Right kidney (tissue), 9 donors: ENCODE measurements around the gene LAMP2.
"Not testable (repeated sequence)": the region's sequence is repeated elsewhere in the genome, so short reads cannot be mapped to it uniquely, and the experiment has no call there.

Experiments
- DNase-seq: peaks from one replicate; pipeline ENCODE4 v3.0.0-alpha.2; 2016
- long read RNA-seq, 8 donors: transcript quantifications; one replicate each; lab custom pipeline, GENCODE V29; 2026

The LAMP2 gene
- long read RNA-seq, donor 1, full-length matches to known transcripts: 41 of 47 reads
- long read RNA-seq, donor 1, partial matches to known transcripts: 6 of 47 reads
- long read RNA-seq, donor 1, other reads (novel, unspliced or antisense): 0 of 47 reads
- long read RNA-seq, donor 2, full-length matches to known transcripts: 28 of 41 reads
- long read RNA-seq, donor 2, partial matches to known transcripts: 13 of 41 reads
- long read RNA-seq, donor 2, other reads (novel, unspliced or antisense): 0 of 41 reads
- long read RNA-seq, donor 3, full-length matches to known transcripts: 34 of 40 reads
- long read RNA-seq, donor 3, partial matches to known transcripts: 6 of 40 reads
- long read RNA-seq, donor 3, other reads (novel, unspliced or antisense): 0 of 40 reads
- long read RNA-seq, donor 4, full-length matches to known transcripts: 41 of 56 reads
- long read RNA-seq, donor 4, partial matches to known transcripts: 15 of 56 reads
- long read RNA-seq, donor 4, other reads (novel, unspliced or antisense): 0 of 56 reads
- long read RNA-seq, donor 5, full-length matches to known transcripts: 54 of 62 reads
- long read RNA-seq, donor 5, partial matches to known transcripts: 8 of 62 reads
- long read RNA-seq, donor 5, other reads (novel, unspliced or antisense): 0 of 62 reads
- long read RNA-seq, donor 6, full-length matches to known transcripts: 55 of 74 reads
- long read RNA-seq, donor 6, partial matches to known transcripts: 19 of 74 reads
- long read RNA-seq, donor 6, other reads (novel, unspliced or antisense): 0 of 74 reads
- long read RNA-seq, donor 7, full-length matches to known transcripts: 61 of 90 reads
- long read RNA-seq, donor 7, partial matches to known transcripts: 29 of 90 reads
- long read RNA-seq, donor 7, other reads (novel, unspliced or antisense): 0 of 90 reads
- long read RNA-seq, donor 8, full-length matches to known transcripts: 67 of 79 reads
- long read RNA-seq, donor 8, partial matches to known transcripts: 12 of 79 reads
- long read RNA-seq, donor 8, other reads (novel, unspliced or antisense): 0 of 79 reads

DNA sequence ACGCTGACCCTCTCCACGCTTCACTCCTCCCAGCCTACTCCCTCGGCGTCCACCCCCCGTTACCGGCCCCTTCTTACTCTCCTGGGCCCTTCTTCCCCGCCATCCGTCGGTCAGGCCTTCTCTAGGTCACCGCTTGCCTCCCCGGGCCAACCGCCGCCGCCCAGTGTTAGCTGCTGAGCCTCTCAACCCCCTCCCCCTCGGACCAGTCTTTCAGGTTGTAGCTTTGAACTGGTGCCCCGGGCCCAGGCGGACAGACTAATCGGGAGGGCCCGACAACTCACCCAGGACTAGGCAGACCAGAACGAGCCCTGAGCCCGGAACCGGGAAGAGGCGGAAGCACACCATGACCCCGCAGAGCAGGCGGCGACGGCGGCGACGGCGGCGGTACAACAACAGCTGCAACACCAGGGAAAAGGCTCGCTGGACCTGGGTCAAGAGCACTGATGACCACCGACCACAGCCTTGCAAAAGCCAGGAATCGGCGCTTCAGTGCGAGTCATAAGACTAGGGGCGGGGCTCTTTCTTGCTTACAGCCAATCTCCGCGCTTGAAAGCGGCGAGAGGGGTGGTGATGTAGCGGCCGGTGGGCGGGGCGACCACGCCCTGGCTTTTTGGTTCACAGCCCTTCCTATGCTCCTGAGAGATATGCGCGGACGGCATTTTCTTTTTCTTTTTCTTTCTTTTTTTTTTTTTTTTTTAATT, at the start of gene LAMP2:
Gene LAMP2 (minus strand): TSS at position 472 of the 701 bp plus-strand sequence. CDS start 127 bp downstream, at position 345.
- peak; percentile 84 for DNase-seq

DNA sequence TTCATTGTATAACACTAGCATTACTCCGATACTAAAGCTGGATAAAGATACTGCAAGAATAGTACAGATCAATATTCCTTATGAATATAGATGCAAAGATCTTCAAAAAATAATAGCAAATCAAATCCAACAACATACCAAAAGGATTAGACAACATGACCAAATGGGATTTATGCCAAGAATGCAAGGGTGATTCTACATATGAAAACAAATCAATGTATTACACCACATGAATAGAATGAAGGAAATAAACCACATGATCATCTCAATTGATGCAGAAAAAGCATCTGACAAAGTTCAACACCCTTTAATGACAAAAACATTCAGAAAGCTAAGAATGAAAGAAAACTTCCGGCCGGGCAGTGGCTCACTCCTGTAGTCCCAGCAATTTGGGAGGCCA, 48.8 kb upstream of the LAMP2 start:
- DNase-seq: no peak

- no peak for DNase-seq
Observed at GRCh38 chrX:120514236-120514635, 45.1 kb upstream of the LAMP2 start.

DNA sequence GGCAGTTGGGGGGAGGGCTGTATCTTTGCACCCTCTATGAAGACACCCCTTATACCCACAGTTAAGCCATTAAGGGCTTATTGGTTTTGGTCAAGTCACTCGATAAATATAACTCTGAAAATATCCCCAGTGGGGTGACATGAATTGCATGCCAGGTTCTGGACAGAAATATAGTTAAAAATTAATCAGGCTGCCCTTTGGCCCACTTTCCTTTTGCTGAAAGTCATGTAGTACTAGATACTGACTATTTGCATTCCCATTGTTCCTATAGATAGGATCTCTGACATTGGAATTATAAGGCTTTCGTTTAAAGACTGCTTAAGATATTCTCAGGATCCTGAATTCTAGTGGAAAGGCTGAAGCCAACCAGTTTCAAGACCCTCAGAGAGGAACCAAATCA, 43.5 kb upstream of the LAMP2 start:
- no peak for DNase-seq

DNA sequence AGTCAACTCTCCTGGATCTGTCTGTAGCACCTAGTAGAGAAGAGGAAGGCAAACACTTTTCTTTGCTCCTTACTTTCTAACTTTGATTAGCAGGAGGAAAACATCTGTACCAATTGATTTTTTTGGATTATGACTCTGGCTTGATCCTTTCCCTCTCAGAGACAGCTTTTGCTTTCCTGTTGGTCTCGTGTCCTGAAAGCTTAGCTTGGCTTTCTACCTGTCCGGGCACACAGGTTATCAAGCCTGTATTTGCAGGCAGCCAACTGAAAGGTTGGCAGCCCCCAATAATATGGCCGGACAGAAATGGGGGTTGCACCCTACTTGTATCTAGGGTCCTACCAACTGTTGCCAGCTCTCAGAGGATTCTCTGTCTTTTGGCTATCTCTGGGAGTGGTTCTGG, 43.1 kb upstream of the LAMP2 start:
- no peak for DNase-seq

GRCh38 chrX:120504569-120504968, 35.5 kb upstream of the LAMP2 start:
- no peak for DNase-seq

GRCh38 chrX:120499301-120500072, 30.4 kb upstream of the LAMP2 start:
- DNase-seq: no peak

DNA sequence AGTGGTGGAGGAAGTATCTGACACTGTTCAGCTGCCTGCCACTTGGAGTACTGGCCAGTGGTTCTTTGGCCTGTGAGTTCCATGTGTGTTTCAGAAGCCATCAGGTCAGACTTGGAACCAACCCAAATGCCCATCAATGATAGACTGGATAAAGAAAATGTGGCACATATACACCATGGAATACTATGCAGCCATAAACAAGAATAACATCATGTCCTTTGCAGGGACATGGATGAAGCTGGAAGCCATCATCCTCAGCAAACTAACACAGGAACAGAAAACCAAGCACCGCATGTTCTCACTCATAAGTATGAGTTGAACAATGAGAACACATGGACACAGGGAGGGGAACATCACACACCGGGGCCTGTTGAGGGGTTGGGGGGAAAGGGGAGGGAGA, 21.0 kb upstream of the LAMP2 start:
- DNase-seq: not testable (repeated sequence)

DNA sequence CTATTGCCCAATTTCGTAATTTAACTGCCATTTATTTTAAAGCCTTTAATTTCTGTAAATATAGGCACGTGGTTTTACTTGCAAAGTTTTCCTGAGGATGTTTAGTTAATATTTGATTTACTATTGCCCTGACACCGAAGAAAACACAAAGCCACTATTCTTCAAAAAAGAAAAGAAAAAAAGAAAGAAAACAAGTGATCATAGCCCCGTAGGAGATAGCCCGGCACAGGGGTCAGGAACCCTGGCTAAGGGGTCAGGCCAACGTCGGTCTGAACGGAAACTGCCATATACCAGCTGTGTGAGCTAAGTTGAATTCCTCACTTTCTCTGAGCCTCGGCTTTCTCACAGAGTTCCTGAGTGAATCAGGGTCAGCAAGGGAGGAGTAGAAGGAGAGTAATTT, 17.7 kb upstream of the LAMP2 start:
- peak; percentile 3 for DNase-seq

DNA sequence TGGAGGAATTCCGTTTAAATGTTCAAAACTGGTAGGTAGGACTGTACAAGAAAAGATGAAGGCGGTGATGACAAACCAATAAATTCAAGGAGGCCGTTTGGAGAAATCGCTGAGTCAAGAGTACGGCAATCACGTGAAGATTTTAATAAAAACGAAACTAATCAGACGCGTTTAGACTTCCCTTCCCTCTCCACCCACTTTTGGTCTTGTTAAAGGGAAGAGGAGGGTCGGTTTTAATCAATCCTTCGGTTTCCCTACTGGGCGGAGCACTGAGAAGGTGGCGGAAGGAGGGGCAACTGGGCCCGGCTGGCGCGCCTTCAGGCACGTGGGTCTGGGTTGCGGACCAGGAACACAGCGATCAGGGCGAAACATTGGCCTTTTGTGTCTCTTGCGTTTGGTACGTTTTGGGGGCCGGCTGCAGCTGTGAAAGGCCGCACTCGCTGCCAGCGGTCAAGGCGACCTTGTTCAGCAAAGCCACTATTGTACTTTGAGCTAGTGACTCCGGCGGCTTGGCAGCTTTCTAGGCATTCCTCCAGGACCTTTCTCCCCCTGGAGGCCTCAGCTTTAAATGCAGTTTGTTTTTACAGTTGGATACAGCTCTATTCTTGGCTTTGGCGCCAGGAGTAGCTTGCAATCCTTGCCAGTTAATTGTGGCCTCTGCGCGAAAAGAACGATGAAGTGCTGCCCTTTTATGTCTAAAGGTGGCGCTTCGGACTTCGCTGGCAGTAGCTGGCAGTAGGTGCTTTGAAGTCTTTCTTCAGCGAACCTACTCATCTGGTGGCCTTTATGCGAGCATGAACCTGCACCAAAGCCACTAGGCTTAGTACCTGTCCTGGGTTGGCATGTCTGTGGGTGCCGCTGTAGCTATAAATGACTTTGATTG, 16.8 kb upstream of the LAMP2 start:
- DNase-seq: peak; percentile 80

DNA sequence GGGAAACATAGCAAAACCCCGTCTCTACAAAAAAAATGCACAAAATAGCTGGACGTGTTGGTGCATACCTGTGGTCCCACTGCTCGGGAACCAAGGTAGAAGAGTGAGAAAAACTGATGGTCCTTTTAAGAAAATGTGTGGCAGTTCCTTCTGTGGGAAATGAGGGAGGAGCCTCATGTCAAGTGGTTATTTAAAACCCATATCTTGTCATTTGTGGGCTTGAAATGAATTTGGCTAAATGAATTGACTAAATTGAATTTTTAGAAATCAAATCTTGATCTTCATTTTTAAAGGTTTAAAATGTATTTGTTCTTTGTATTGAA, 16.2 kb upstream of the LAMP2 start:
- DNase-seq: no peak

DNA sequence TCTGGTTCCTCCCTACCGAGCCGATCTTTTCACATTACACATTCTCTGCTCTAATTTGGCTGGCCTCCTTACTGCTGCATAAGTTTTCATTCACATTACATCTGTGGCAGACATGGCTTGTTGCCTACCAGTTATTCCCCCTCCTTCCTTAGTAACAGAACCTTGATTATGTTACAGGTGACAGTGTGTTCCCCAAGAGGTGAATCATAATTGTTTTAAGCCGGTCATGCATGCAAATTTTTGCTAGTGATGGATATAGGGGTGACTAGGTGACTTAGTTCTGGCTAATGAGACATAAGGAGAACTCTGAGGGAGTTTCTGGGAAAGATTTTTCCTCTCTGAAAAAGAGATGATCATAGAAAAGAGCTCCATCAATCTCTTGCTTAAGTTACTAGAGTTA, 8.4 kb upstream of the LAMP2 start:
- DNase-seq: no peak

GRCh38 chrX:120476714-120477113, 7.6 kb upstream of the LAMP2 start:
- DNase-seq: no peak

GRCh38 chrX:120475447-120475846, 6.4 kb upstream of the LAMP2 start:
- not testable (repeated sequence) for DNase-seq

- no peak for DNase-seq
Observed at GRCh38 chrX:120474085-120474484, 5.0 kb upstream of the LAMP2 start.

DNA sequence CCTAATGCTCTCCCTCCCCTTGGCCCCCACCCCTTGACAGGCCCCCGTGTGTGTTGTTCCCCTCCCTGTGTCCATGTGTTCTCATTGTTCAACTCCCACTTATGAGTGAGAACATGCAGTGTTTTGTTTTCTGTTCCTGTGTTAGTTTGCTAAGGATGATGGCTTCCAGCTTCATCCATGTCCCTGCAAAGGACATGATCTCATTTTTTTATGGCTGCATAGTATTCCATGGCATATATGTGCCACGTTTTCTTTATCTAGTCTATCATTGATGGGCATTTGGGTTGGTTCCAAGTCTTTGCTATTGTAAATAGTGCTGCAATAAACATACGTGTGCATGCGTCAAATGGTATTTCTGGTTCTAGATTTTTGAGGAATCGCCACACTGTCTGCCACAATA, 561 bp upstream of the LAMP2 start:
- not testable (repeated sequence) for DNase-seq

- no peak for DNase-seq
Observed at GRCh38 chrX:120468479-120468824, 644 bp downstream of the LAMP2 start.

- DNase-seq: peak; percentile 4
Observed at GRCh38 chrX:120468071-120468470, 1.0 kb downstream of the LAMP2 start.

DNA sequence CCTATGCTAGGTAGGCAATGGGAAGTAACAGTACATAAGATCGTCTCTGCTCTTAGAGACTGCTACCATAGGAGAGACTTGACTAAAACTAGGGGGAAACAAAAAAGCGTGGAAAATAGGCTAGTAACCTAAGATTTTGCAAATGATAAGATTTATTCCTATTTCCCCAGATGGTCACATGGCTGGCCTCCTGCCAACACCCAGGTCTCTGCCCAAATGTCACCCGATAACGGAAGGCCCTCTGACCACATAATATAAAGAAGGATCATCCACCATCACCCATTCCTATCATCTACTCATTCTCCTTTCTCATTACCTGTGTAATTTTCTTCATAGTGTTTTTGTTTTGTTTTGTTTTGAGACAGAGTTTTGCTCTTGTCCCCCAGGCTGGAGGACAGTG, 4.7 kb downstream of the LAMP2 start:
- DNase-seq: no peak

- no peak for DNase-seq
Observed at GRCh38 chrX:120463241-120463640, 5.9 kb downstream of the LAMP2 start.

GRCh38 chrX:120462370-120462769, 6.7 kb downstream of the LAMP2 start:
- no peak for DNase-seq
